Osteocyte (in vitro differentiated cells): ENCODE data around the gene GPR61. TPM values are rescaled to one million over a fixed set of nuclear protein-coding genes. Genes with fewer than 3 reads are reported as not detected.
A peak's percentile ranks its signal among the peaks of the same experiment; 100 is the strongest.

ENCODE experiments used
- DNase-seq: peaks from one replicate; pipeline ENCODE4 v3.0.0; 2021; ENCODE audit warnings: mixed read lengths; ENCODE audit not compliant: unreplicated experiment; ENCODE audit errors: extremely low spot score
- H3K27ac Mint-ChIP-seq: one replicate; pipeline ENCODE4 v1.8.0; 2021; ENCODE audit warnings: mild to moderate bottlenecking, mixed read lengths; ENCODE audit not compliant: unreplicated experiment
- H3K27me3 Mint-ChIP-seq: one replicate; pipeline ENCODE4 v1.8.0; 2021; ENCODE audit warnings: mixed read lengths; ENCODE audit not compliant: unreplicated experiment
- H3K36me3 Mint-ChIP-seq: one replicate; pipeline ENCODE4 v1.8.0; 2021; ENCODE audit warnings: mixed read lengths; ENCODE audit not compliant: unreplicated experiment
- H3K4me1 Mint-ChIP-seq: one replicate; pipeline ENCODE4 v1.8.0; 2021; ENCODE audit warnings: mixed read lengths; ENCODE audit not compliant: unreplicated experiment
- H3K4me3 Mint-ChIP-seq: one replicate; pipeline ENCODE4 v1.8.0; 2021; ENCODE audit warnings: mild to moderate bottlenecking, moderate library complexity, mixed read lengths; ENCODE audit not compliant: unreplicated experiment
- H3K9me3 Mint-ChIP-seq: one replicate; pipeline ENCODE4 v1.8.0; 2021; ENCODE audit warnings: mixed read lengths; ENCODE audit not compliant: unreplicated experiment
- total RNA-seq: library from RNA; stranded (reverse); gene quantifications from 2 replicates; pipeline ENCODE4 v1.2.1, GENCODE V29; 2021
- TF ChIP-seq, protein P1 (sequence below): fragments of 200-600 bp; sonication (generic); IDR thresholded peaks from 2 replicates; pipeline ENCODE4 v1.5.0; 2021; ENCODE audit warnings: antibody characterized with exemption, mild to moderate bottlenecking, moderate library complexity

The GPR61 gene
- total RNA-seq, 1 donor from 2014 or later, result not detected

DNA sequence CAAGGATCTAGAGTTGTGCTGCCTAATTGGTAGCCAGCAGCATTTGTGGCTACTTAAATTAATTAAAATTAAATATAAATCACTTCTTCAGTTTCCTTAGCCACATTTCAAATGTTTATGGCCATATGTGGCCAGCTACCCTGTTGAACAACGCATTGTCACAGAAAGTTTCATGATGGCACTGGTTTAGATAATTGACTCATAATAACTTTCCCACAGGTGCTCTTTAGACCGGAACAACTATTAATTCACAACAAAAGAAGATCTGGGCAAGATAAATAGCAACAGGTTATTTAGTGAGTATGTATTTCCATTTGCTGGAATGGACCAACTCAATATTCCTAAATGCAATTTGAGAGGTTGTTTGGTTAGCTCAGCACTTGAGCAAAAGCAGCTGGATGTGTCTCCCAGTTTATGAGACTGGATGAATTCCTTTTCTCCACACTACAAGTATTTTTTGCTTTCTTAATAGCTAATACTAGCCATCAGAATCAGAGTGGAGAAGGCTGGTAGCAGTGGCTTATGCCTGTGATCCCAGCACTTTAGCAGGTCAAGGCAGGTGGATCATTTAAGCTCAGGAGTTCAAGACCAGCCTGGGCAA, 26.5 kb upstream of the GPR61 start:
- peaks cover 28% of the 10 kb centered on the region for H3K4me1 Mint-ChIP-seq
- H3K27me3 Mint-ChIP-seq, result peaks cover 20% of the 10 kb centered on the region
- no peaks in the 10 kb centered on the region for H3K9me3 Mint-ChIP-seq

GRCh38 chr1:109514846-109515245, 24.8 kb upstream of the GPR61 start:
- DNase-seq, result no peak
- Mint-ChIP-seq H3K4me3 (no peak overlapping the region), H3K9me3 (no peaks in the 10 kb centered on the region), H3K36me3 (no peaks in the 10 kb centered on the region), H3K4me1 (peaks cover 20% of the 10 kb centered on the region), H3K27ac (no peak overlapping the region), H3K27me3 (peaks cover 20% of the 10 kb centered on the region)
- TF ChIP-seq, protein P1, sequence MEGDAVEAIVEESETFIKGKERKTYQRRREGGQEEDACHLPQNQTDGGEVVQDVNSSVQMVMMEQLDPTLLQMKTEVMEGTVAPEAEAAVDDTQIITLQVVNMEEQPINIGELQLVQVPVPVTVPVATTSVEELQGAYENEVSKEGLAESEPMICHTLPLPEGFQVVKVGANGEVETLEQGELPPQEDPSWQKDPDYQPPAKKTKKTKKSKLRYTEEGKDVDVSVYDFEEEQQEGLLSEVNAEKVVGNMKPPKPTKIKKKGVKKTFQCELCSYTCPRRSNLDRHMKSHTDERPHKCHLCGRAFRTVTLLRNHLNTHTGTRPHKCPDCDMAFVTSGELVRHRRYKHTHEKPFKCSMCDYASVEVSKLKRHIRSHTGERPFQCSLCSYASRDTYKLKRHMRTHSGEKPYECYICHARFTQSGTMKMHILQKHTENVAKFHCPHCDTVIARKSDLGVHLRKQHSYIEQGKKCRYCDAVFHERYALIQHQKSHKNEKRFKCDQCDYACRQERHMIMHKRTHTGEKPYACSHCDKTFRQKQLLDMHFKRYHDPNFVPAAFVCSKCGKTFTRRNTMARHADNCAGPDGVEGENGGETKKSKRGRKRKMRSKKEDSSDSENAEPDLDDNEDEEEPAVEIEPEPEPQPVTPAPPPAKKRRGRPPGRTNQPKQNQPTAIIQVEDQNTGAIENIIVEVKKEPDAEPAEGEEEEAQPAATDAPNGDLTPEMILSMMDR, result no peak

More for the DNA sequence above, 26.5 kb upstream of the GPR61 start:
- TF ChIP-seq, protein P1, result no peak
- Mint-ChIP-seq H3K36me3 (peaks cover 2% of the 10 kb centered on the region), H3K27ac (no peak overlapping the region), H3K4me3 (no peak overlapping the region)
- no peak for DNase-seq

GRCh38 chr1:109516872-109517271, 22.8 kb upstream of the GPR61 start:
- Mint-ChIP-seq H3K4me3 (no peak overlapping the region), H3K27me3 (peaks cover 21% of the 10 kb centered on the region), H3K4me1 (peaks cover 14% of the 10 kb centered on the region), H3K27ac (peak overlapping the region; percentile 9), H3K36me3 (no peaks in the 10 kb centered on the region), H3K9me3 (no peaks in the 10 kb centered on the region)
- TF ChIP-seq, protein P1, result no peak
- DNase-seq, result no peak

DNA sequence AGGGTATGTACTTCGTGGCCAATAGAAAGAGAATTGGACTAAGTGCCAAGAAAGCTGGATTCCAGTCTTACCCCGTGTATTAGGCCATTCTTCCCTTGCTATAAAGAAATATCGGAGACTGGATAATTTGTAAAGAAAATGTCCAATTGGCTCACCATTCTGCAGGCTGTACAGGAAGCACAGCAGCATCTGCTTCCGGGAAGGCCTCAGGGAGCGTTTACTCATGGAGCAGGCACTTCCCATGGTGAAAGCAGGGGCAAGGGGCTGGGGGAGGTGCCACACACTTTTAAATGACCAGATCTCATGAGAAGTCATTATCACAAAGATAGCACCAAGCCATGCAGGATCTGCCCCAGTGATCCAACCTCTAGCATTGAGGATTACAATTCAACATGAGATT, 22.3 kb upstream of the GPR61 start:
- DNase-seq, result no peak
- peak overlapping the region; percentile 9 for H3K27ac Mint-ChIP-seq
- H3K27me3 Mint-ChIP-seq, result peaks cover 23% of the 10 kb centered on the region
- TF ChIP-seq, protein P1, result no peak
- H3K9me3 Mint-ChIP-seq, result no peaks in the 10 kb centered on the region
- H3K4me1 Mint-ChIP-seq, result peaks cover 14% of the 10 kb centered on the region
- H3K4me3 Mint-ChIP-seq, result no peak overlapping the region
- no peaks in the 10 kb centered on the region for H3K36me3 Mint-ChIP-seq

DNA sequence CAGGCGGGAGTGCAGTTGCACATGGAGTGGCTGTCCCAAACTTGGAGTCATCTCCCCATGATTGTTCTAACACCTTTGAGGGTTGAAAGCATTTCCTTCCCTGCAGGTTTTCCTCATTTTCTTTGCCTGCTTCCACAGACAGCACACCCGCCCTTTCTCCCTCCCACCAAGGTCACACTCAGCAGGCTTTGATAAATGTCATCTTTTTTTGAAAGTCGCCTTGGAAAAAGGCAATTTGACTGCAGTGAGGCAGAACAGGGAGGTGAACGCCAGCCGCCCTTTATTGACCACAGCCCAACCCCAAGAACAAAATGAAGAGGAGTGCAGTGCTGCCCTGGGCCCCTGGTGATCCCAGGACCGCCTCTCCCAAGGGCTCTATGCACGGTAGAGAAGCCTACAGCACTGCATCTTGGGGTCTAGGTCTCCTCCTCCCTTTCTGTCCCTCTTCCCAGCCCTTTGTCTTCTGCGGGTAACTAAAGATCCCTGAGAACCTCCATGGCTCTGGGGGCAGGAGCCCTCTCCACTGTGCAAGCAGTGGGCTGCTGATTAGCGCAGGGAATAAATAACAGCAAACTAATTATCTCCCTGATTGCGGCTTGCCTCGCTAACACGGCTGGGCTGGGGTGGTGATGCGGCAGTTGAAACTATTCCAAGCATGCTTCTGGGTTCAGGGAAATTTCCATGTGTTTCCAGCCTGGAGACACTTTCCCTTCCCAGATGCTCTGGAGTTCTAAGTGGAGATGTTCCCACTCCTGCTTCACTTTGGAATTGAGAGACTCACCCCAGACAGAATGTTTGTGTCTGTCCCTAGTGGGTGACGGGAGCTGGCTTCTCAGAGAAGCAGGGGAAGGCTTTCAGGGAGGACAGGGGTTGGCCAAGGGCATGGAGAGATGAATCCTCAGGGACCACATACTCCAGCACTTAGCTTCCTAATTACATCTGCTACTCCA, 18.4 kb upstream of the GPR61 start:
- H3K4me3 Mint-ChIP-seq, result no peak overlapping the region
- TF ChIP-seq, protein P1, result no peak
- no peaks in the 10 kb centered on the region for H3K9me3 Mint-ChIP-seq
- H3K27ac Mint-ChIP-seq, result no peak overlapping the region
- H3K36me3 Mint-ChIP-seq, result no peaks in the 10 kb centered on the region
- DNase-seq, result no peak
- H3K27me3 Mint-ChIP-seq, result peaks cover 38% of the 10 kb centered on the region
- peaks cover 11% of the 10 kb centered on the region for H3K4me1 Mint-ChIP-seq
